ENCODE results near the gene PMIS2.
"Not testable (repeated sequence)": the region's sequence is repeated elsewhere in the genome, so short reads cannot be mapped to it uniquely, and the experiment has no call there.

Gene PMIS2

DNA sequence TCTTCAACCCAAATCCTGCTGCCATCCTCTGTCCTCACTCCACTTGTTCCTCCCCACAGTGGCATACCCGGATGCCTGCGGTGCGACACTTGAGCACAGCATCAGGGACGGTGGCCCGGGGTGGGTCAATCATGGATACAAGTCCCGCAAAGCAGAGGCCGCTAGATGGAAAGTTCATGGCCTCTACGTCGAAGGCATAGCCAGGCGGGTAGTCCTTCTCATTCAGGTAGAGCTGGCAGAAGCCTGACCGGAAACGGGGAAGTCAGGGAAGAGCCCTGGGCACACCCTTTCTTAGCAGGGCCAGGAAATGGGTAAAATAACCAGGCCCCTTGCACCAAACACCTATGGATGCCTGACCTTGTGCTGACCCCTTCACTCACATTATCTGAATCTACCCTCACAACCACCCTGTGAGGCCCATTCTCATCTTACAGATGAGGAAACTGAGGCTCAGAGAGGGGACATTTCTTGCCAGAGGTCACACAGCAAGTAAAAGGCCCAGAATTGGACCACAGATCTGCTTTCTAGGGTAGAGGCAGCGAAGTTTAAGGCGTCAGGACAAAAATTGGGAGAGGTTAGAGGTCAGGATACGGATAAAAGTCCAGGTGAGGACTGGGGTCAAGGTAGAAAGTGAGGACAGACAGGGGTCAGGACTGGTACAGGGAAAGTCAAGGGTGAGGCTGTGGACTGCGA lies 29.0 kb upstream of the PMIS2 start:
- DNase-seq: no peak

DNA sequence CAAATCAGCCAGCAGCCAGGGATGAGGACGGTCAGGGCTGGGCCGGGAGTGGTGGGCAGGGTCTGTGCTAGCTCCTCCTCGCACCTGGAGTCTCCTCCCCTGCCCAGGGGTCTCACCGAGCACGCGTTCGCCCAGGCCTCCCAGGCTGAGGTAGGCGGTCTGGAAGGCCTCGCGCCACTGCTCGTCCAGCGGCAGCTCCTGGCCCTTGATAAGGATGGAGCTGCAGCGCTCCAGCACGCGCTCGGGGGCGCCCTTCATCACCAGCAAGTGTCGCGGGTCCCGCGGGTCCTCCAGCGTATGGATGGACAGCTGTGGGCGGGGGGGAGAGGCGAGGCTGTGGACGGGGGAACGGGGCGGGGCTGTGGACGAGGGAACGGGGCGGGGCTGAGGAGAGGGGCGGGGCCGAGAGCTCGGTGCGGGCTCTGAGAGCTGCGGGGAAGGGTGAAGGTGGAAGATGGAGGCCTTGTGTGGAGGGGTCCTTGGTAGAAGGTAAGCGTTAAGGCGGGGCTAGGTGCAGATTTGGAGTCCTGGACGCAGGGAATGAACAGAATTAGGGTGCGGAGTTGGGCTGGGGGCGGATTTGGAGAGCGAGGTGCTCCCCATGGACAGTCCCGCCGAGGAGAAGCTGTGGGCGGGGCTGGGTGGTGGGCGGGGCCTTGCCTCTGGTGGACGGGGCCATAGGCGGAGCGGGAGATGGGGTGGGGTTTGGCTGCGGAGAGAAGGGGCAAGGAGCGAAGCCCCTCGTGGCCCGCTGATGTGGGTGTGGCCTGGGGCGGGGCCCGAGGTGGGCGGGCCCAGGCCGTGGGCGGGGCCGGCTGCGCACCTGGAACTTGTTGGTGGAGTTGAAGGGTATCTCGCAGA lies 28.2 kb upstream of the PMIS2 start:
- DNase-seq: peak; percentile 37

DNA sequence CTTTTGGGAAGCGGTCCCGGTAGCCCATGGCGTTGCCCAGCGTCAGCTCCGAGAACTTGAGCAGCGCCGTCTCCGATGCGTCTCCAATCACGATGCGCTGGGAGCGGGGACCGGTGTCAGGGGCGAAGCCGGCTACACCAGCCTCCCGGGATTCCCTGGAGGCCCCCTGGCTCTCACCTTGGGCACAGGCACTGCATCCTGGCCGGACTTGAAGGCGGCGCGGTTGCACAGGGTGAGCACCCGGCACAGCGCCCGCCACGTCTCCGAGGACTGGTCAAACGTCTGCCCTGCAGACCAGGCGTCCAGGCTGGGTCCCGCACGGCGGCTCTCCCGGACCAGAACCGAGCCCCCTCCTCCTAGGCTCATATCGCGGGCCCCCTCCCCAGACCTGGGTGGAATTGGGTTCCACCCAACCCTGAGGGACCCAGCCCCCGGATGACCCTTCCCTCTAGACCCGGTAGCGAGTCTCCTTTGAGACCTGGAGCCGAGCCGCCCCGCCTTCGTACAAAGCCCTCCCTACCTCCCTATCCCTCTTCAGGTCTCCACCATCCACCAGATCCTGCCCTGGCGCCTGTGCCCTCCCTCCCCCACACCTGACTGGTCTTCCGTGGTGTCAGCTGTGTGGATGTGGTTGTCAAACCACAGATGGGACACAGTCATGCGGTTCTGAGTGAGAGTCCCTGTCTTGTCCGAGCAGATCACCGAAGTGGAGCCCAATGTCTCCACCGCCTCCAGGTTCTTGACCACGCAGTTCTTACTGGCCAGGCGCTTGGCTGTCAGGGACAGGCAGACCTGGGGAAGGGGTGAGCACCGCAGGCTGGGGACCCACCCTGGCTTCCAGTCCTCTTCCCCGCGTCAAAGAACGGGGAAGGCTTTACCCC lies 27.3 kb upstream of the PMIS2 start:
- DNase-seq: no peak

DNA sequence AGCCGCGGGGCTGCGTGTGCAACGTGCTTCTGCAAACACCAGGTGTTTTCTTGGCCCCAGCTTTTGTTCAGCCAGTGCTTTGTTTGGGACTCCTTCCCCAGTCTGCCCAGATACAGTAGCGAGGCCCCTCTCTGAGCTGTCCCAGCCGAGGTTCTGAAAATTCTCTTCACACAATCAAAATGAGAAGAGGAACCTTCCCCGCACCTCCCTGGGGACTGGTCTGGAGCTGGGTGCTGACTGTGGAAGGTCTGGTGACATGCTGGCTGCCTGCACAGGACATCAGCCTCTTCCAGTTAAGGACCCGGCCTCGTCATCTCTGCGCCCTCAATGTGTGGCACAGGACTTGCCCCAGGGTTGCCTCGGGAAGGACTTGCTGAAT lies 26.7 kb upstream of the PMIS2 start:
- no peak for DNase-seq

DNA sequence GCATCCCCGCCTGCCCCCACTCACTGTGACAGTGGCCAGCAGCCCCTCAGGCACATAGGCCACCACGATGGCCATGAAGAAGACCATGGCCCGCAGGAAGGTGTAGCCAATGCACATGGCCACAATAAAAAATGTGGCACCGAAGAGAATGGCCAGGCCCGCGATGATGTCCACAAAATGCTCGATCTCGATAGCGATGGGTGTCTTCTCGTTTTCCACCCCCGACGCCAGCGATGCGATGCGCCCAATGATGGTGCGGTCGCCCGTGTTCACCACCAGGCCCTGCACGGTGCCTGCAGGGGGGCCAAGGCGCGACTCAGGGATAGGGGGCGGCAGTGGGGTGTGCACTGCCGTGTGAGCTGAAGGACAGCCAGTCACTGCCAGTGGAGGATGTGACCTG lies 26.2 kb upstream of the PMIS2 start:
- DNase-seq: no peak

DNA sequence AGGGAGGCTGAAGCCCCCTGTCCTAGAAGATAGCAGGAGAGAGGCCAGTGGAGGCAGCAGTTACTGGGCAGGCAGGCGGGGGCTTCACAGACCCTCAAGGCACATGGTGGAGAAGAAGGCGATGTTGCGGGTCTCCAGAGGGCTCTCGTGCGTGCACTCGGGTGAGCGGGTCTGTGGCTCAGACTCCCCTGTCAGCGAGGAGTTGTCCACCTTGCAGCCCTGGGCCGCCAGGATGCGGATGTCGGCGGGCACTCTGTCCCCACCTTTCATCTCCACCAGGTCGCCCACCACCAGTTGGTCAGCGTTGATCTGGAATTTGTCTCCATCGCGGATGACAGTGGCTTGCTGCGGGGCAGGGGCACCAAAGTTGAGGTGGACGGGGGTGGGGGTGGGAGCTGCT lies 25.7 kb upstream of the PMIS2 start:
- DNase-seq: no peak

DNA sequence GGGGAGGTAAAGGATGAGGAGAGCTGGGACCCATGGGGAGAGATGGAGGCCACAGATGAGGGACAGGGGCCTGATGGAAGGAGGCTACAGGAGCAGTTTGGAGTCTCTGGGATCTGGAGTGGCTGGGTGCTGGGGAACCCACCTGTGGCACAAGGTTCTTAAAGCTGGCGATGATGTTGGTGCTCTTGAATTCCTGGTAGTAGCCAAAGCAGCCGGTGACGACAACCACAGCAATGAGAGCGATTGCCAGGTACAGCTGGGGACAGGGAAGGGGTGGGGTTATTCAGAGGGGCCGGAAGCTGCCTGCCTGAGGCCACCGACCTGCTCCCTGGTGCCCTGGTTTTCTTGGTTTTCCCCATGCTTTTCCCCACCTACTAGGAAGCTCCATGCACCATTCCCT lies 25.3 kb upstream of the PMIS2 start:
- DNase-seq: no peak

DNA sequence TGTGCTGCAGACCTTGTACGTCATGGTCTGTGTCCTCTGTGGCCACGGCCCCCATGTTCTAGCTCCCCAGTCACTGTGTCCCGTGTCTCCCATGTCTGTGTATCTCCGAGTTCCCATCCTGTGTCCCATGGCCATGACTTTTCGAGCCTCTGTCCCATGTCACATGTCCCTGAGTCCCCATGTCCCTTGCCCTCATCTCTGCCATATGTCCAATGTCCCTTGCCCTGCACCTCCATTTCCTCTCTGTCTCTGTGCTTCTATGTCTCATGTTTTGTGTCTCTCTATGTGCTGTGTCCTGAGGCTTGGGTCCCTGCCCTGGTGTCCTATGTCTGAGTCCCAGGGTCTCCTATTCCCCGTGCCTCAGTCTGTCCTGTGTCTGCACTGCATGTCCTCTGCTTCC lies 24.5 kb upstream of the PMIS2 start:
- no peak for DNase-seq

DNA sequence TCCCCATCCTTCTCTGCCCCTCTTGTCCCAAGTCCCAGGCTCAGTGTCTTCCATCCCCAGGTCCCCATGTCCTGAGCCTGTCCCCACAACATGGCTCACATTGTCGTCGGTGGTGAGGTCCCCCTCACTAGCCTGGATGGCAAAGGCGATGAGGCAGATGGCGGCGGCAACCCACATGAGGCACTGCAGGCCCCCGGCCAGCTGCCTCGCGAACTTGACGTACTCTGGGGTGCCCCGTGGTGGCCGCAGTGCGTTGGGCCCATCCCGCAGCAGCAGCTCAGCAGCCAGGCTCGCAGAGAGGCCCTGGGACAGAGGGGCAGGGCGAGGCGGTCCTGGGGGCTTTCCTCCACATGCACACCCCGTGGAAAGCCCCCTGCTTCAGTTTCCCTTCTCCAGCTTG lies 23.6 kb upstream of the PMIS2 start:
- no peak for DNase-seq

DNA sequence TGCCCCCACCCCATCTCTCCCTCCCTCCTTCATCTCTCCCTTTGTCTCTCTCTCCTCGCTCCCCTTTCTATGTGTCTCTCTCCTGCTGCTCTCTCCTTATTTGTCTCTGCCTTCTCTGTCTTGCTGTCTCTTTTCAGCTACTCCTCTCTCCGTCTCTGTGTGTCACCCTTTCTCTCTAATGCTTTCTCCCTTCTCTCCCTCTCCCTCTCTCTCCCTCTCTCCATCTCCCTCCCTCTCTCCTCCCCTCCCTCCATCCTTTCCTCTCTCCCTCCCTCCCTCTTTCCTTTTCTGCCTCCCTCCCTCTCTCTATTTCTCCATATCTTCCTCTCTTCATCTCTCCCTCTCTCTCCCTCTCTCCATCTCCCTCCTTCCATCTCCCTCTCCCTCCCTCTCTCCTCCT lies 23.2 kb upstream of the PMIS2 start:
- no peak for DNase-seq

DNA sequence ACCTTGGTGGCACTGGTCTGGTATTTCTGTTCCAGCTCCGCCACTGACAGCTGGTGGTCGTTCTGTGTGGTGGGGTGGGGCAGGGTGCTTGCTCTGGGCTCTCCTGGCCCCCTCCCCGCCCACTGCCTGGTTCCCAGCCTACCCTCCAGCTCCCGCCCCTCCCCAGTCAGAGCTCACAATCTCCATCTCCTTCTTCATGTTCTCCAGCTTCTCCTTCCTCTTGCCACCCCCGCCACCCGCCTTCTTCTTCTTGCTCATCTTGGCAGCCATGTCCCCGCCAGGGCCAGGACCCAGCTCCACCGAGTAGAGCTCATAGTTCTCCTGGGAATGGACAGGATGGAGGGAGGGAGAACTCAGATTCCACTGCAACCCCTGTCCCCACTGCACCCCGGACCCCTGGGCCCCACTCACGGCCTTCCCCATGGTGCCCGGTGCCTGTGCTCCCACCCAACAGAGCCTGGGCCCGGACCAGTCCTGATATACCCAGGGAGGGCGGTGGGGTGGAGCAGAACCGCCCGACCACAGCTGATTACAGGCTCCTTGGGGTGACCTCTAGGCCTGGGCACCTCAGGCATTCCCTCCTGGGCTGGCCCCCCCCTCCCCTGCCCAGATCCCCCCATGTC lies 22.7 kb upstream of the PMIS2 start, which contains the start of gene ATP4A:
ATP4A (minus strand) TSS at position 452 of the 623 bp plus-strand sequence; CDS start at position 423, 29 bp downstream.
- no peak for DNase-seq

DNA sequence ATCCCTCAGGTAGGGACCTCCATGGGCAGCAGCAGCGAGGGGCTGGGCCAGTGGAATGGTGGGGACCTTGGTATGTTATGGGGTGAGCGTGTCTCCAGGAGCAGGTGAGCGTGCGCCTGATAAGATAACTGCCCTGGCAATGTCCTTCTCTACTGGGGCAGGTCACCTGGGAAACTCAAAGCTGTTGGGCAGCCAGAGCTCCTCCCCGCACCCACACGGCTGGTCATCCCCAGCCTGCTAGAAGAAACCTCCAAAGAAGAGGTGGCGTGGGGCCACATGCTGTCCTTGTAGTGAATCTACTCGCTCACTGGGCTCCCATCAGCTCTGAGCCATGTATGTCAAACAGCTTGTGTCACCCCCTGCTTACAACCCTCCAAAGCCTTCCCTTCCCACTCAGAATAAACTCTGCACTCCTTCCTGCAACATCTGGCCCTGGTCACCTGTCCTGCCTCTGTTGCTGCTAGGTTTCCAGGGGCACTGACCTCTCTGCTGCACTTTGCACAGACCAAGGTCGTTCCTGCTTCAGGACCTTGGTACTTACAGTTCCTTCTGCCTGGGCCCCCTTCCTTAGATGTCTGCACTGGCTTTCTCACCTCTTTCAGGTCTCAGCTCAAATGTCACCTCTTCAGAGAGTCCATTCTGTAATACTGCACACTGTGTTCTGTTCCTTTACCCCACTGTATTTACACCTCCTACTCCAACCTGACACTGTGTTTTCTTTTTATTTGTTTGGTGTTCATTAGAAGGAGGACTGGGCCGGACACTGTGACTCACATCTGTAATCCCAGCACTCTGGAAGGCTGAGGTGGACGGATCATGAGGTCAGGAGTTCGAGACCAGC lies 20.7 kb upstream of the PMIS2 start:
- DNase-seq: no peak

DNA sequence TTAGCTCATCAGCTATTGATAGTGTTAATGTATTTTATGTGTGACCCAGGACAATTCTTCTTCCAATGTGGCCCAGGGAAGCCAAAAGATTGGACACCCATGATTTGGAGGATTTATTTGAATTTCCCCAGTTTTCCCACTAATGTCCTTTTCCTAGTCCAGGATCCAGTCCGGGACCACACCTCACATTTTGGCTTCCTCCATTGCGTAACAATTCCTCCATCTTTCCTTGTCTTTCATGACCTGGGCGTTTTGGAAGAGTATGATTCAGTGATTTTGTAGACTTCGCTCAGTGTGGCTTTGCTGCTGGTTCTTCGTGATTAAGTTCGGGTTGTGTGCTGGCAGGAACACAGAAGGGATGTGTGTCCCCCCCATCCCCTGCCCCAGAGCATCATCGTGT lies 19.2 kb upstream of the PMIS2 start:
- no peak for DNase-seq

DNA sequence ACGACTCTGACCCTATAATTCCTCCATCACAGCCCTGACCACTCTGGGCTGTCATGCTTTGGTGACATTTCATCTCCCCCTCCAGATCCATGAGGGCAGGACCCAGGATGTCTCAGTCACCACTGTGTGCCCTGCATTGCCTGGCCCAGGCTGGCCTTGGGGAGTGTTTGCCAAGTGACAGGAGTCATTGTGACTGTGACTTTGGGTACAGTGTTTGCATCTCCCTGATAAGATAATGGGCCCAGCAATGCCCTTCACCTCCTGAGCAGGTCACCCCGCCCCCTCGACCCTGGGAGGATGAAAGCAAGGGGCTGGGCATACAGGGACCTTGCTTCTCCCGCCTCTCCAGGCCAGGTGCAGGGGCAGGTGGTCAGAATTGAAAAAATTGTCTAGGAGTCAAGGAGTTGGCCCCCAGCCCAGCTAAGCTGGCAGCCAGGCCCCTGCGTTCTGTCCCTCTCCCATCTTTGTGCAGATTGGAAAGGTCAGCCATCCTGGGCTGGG lies 16.6 kb upstream of the PMIS2 start:
- no peak for DNase-seq

DNA sequence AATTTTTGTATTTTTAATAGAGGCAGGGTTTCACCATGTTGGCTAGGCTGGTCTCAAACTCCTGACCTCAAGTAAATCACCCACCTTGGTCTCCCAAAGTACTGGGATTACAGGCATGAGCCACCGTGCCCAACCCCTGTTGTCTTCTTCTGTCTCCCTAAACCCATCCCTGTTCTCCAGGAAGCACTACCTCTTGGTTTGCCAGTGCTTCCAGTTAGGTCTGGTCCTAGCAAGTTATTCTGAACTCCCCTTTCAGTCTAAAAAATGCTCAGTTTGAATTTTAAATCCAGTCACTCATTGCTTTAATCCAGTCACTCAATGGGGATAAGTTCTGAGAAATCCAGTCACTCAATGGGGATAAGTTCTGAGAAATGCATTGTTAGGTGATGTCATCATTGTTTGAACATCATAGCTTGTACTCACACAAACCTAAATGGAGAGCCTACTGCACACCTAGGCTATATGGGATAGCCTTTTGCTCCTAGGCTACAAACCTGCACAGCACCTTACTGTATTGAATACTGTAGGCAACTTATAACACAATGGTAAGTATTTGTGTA lies 14.5 kb upstream of the PMIS2 start:
- no peak for DNase-seq

DNA sequence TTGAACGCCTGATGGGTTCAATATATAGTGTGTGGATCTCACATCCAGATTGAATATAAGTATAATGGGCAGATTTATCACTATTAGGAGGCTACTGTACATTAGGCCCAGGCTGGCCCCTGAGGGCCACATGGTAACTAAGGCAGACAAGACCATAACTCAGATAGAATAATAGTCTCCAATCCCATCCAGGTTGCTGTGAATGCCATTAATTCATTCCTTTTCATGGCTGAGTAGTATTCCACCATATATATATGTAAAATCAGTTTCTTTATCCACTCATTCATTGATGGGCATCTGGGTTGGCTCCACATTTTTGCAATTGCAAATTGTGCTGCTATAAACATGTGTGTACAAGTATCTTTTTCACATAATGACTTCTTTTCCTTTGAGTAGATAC lies 8.1 kb upstream of the PMIS2 start:
- DNase-seq: no peak

DNA sequence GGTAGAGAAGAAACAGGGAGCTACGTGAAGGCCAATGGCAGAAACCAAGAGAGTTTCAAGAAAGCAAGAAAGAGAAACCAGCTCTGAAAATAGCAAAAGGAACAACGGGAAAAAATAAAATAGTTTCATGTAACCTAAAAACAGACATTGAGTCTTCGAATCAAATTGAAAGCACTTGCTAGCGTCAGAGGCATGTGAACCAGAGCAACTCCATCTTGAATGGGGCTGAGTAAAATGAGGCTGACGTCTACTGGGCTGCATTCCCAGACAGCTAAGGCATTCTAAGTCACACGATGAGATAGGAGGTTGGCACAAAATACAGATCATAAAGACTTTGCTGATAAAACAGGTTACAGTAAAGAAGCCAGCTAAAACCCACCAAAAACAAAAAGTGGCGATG lies 7.3 kb upstream of the PMIS2 start:
- DNase-seq: no peak

DNA sequence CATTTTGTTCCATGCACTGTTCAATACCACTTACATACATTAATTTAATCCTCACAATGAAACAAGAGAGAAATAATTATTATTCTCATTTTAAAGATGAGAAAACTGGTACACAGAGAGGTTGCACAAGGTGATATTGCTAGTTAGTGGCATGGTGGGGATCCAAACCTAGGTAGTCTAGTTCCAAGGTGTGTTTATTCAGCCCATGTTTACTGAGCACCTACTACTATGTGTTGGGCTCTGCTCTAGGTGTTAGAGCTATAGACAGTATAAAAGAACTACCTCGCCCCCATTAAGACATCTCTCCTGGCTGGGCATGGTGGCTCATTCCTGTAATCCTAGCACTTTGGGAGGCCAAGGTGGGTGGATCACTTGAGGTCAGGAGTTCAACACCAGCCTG lies 3.2 kb upstream of the PMIS2 start:
- no peak for DNase-seq

DNA sequence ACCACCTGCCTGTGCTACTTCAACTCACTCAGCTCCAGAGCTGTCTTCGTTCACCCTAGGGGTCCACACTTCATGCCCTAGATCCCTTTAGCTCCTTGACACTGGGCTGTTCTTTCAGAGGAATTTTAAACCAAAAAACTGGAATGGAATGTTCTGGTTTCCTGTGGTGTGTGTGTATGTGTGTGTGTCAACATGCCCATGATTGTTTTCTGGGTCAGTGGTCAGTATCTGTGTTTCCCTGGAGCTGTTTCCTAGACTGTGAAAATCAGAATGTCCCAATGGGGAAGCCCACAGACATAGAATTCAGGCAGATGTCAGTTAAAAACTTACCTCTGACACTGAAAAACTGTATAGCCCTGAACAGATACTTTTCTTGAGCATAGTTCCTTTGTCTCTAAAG lies 1.3 kb downstream of the PMIS2 start:
- no peak for DNase-seq

DNA sequence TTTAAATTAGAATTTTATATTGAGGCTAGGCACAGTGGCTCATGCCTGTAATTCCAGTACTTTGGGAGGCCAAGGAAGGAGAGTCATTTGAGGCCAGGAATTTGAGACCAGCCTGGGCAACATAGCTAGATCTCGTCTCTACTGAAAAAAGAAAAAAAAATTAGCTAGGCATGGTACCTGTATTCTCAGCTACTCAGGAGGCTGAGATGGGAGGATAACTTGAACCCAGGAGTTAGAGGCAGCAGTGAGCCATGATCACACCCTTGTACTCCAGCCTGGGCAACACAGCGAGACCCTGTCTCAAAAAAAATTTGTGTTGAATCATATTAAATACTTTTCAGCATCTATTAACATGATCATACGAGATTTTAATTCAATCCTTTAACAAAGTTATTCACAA lies 4.9 kb downstream of the PMIS2 start:
- DNase-seq: no peak

DNA sequence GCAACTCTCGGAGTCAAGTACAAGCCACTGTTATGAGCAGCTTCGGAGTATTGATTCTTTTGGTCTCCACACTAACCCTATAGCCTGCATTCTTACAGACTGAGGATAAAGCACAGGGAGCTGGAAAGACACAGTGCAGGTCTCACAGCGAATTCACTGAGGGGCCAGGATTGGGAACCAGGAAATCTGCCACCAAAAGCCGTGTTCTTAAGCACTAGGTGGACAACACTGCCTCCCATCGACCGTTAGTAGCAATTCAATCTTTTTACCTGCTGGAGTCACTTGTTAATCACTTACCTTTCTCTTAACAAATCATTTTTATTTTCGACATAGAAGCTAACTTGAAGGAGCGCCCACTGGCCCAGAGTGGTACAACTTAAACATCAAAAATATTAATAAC lies 6.3 kb downstream of the PMIS2 start:
- peak; percentile 55 for DNase-seq

DNA sequence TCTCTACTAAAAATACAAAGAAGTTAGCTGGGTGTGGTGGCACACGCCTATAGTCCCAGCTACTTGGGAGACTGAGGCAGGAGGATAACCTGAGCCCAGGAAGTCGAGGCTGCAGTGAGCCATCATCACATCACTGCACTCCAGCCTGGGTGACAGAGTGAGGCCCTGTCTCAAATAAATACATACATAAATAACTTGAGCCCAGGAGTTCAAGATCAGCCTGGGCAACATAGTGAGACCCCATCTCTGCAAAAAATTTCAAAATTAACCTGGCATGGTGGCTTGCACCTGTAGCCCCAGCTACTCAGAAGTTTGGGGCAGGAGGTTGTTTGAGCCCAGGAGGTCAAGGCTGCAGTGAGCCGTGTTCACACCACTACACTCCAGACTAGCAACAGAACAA lies 9.1 kb downstream of the PMIS2 start:
- not testable (repeated sequence) for DNase-seq

All from NCI-H2029 treated with DMSO at 0.1 percent for 48 hours (cell line).